ENCODE measurements around the gene TAF4.

TAF4 gene

DNA sequence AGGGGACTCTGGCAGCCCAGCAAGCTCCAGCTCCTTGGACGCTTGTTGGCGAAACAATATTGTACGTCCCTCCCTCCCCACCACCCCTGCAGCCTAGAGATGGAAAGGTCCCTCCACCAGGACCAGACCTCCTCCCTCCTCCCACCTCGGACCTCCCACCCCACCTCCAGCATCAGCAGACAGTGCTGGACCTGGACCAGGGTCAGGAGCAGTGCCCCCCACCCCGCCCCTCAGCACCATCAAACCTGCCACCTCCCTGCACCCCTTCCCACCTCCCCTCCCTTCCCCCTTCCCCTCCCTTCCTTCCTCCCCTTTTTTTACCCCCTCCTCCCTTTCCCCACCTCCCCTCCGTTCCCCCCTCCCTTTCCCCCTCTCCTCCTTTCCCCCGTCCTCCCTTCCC, 98.4 kb downstream of the TAF4 start:
- Histone ChIP-seq H3K27ac (ENCODE audit: extremely low read depth, low read depth, low read length) (no peak overlapping the region), H3K4me3 (ENCODE audit: low read depth, low read length) (no peak overlapping the region), H3K9me3 (ENCODE audit: control insufficient read depth, insufficient read depth, low read depth, low read length) (no peaks in the 10 kb centered on the region), H3K4me1 (ENCODE audit: control insufficient read depth, insufficient read depth, low read length) (no peaks in the 10 kb centered on the region), H3K36me3 (ENCODE audit: control insufficient read depth in 2 of 2, insufficient read depth in 1 of 2, low read length in 2 of 2) (peaks cover 0 to 3% of the 10 kb centered on the region in 2 experiments; a peak in 1 of 3 replicates)
- POLR2A ChIA-PET = no interaction called here
- CTCF ChIA-PET = no interaction called here
- TF ChIP-seq KLF16 (tag by site-specific recombination; IDR thresholded peaks at IDR 0.05) (no peak), ZNF843 (tag by site-specific recombination; IDR thresholded peaks at IDR 0.05) (no peak), ZNF214 (tag by site-specific recombination; IDR thresholded peaks at IDR 0.05; ENCODE audit: borderline replicate concordance) (no peak), ZBTB1 (tag by site-specific recombination; IDR thresholded peaks at IDR 0.05) (no peak), MZF1 (tag by site-specific recombination; IDR thresholded peaks at IDR 0.05; ENCODE audit: borderline replicate concordance) (no peak), BCL11B (tag by site-specific recombination; IDR thresholded peaks at IDR 0.05; ENCODE audit: low read depth) (no peak)

DNA sequence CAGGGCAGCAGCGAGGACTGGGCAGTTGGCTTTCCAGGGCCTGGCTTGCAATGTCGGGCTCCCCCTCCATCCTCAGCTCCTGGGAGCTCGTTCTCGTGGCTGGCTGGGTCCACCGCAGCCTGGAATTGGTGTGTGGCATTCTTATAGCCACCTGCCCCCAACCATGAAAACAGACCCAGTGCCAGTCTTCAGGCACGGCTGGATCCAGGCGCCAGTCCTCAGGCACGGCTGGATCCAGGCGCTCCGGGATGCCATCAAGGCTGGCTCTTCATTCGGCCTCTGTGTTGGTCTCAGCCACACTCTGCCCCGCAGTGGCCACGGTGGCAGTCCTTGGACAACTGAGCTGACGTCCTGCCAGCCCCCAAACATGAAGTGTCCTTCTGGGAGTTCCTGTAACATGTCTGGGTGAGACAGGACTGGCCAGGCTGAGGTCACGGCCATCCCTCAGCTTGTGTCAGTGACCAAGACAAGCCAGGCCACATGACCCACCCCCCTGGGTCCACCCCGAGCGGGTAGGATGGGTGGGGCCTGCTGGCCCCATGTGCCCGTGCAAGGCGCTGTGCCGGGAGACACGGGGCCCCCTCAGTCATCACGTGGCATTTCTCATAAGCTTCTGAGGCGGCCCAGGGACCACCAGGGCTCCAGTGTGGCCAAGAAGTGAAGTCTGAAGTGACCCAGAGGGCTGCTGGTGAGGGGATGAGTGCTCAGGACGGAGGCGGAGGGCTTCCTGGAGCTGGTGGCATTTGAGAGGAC, 99.0 kb downstream of the TAF4 start:
- TF ChIP-seq ZNF274 (IDR thresholded peaks at IDR 0.05; ENCODE audit: low read length) (no peak), ZNF274 (tag by site-specific recombination; IDR thresholded peaks at IDR 0.05; ENCODE audit: borderline replicate concordance) (no peak), ZNF521 (tag by site-specific recombination; IDR thresholded peaks at IDR 0.05) (no peak)
- TF ChIP-seq, protein P1, sequence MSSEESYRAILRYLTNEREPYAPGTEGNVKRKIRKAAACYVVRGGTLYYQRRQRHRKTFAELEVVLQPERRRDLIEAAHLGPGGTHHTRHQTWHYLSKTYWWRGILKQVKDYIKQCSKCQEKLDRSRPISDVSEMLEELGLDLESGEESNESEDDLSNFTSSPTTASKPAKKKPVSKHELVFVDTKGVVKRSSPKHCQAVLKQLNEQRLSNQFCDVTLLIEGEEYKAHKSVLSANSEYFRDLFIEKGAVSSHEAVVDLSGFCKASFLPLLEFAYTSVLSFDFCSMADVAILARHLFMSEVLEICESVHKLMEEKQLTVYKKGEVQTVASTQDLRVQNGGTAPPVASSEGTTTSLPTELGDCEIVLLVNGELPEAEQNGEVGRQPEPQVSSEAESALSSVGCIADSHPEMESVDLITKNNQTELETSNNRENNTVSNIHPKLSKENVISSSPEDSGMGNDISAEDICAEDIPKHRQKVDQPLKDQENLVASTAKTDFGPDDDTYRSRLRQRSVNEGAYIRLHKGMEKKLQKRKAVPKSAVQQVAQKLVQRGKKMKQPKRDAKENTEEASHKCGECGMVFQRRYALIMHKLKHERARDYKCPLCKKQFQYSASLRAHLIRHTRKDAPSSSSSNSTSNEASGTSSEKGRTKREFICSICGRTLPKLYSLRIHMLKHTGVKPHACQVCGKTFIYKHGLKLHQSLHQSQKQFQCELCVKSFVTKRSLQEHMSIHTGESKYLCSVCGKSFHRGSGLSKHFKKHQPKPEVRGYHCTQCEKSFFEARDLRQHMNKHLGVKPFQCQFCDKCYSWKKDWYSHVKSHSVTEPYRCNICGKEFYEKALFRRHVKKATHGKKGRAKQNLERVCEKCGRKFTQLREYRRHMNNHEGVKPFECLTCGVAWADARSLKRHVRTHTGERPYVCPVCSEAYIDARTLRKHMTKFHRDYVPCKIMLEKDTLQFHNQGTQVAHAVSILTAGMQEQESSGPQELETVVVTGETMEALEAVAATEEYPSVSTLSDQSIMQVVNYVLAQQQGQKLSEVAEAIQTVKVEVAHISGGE (tag by site-specific recombination; conservative IDR thresholded peaks at IDR 0.05; ENCODE audit: low read depth) = no peak
- Histone ChIP-seq H3K4me3 (ENCODE audit: low read depth, low read length) (no peak overlapping the region), H3K36me3 (ENCODE audit: control insufficient read depth in 2 of 2, insufficient read depth in 1 of 2, low read length in 2 of 2) (no peaks in the 10 kb centered on the region), H3K4me1 (ENCODE audit: control insufficient read depth, insufficient read depth, low read length) (no peaks in the 10 kb centered on the region), H3K9me3 (ENCODE audit: control insufficient read depth, insufficient read depth, low read depth, low read length) (no peaks in the 10 kb centered on the region), H3K27ac (ENCODE audit: extremely low read depth, low read depth, low read length) (no peak overlapping the region)
- CTCF ChIA-PET = no interaction called here
- POLR2A ChIA-PET = no interaction called here

DNA sequence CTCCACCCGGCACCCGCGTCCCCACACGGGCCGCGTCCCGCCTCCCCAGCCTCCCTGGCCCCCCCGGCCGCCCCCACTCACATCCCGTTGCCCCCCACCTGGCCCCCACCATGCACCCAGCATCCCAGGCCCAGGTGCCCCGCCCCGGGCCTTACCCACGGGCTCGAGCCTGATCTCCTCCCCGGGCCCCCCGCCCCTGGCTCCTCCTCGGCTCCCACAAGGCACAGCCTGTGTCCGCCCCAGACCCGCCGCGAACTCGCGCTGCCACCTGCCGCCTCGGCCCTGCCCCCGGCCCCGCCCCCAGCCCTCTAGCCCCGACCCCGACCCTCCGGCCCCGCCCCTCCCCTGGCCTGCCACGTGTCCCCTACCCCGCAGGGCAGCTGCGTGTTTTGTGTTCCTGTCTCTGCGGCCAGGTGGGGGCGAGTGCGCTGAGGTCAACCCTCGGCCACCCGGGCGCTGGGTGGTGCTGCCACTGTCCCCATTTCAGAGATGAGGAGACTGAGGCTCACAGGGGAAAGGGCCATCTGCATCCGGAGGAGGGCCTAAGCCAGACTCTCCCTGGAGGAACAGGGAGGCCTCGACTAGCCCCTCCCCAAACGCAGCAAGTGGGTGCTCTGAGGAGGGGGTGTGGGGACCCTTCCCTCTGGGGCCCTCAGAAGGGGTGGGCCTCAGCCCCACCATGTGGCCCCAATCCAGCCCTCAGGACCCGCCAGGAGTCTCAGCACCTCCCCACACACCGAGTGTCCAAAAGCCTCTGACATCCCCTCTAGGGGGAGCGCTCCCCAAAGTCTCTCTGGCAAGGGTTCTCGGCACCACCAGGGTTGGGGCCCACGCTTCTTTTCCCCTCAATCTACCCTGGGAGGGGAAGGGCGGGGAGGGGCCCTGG, 99.8 kb downstream of the TAF4 start:
- Histone ChIP-seq H3K27ac (ENCODE audit: extremely low read depth, low read depth, low read length) (no peak overlapping the region), H3K4me1 (ENCODE audit: control insufficient read depth, insufficient read depth, low read length) (no peaks in the 10 kb centered on the region), H3K9me3 (ENCODE audit: control insufficient read depth, insufficient read depth, low read depth, low read length) (no peaks in the 10 kb centered on the region), H3K36me3 (ENCODE audit: control insufficient read depth in 2 of 2, insufficient read depth in 1 of 2, low read length in 2 of 2) (no peaks in the 10 kb centered on the region), H3K4me3 (ENCODE audit: low read depth, low read length) (no peak overlapping the region)
- no peak for TF ChIP-seq ZNF112 (tag by site-specific recombination; IDR thresholded peaks at IDR 0.05)
- TF ChIP-seq KLF8 (tag by site-specific recombination; IDR thresholded peaks at IDR 0.05) = 0 out of 2 replicates have a peak, but pooled peaks have one; percentile 25
- TF ChIP-seq, protein P2, sequence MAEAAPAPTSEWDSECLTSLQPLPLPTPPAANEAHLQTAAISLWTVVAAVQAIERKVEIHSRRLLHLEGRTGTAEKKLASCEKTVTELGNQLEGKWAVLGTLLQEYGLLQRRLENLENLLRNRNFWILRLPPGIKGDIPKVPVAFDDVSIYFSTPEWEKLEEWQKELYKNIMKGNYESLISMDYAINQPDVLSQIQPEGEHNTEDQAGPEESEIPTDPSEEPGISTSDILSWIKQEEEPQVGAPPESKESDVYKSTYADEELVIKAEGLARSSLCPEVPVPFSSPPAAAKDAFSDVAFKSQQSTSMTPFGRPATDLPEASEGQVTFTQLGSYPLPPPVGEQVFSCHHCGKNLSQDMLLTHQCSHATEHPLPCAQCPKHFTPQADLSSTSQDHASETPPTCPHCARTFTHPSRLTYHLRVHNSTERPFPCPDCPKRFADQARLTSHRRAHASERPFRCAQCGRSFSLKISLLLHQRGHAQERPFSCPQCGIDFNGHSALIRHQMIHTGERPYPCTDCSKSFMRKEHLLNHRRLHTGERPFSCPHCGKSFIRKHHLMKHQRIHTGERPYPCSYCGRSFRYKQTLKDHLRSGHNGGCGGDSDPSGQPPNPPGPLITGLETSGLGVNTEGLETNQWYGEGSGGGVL (tag by site-specific recombination; IDR thresholded peaks at IDR 0.05) = no peak
- CTCF ChIA-PET = no interaction called here
- POLR2A ChIA-PET = no interaction called here

Data from HEK293 (cell line).